HCT116 (cell line): ENCODE measurements around the gene COL7A1. TPM values are rescaled to one million over a fixed set of nuclear protein-coding genes. Genes with fewer than 3 reads are reported as not detected.

Experiments
- ATAC-seq: fragments of 200-7000 bp; cut with Tn5 transposase; 2 replicates; pipeline ENCODE4 v1.9.1; 2020; ENCODE audit warnings: mild to moderate bottlenecking, moderate library complexity
- Bru-seq: library from RNA; stranded (reverse); fragments of 400-500 nt; gene quantifications from one replicate; lab custom pipeline; 2021; lab: Mats Ljungman, UMichigan
- BruChase-seq, 2 experiments: library from RNA; stranded (reverse); fragments of 400-500 nt; gene quantifications; one replicate each; lab custom pipeline; 2021; lab: Mats Ljungman, UMichigan
- BruUV-seq: library from RNA; stranded (reverse); fragments of 400-500 nt; replicated peaks from 2 replicates; lab custom pipeline; 2021; lab: Mats Ljungman, UMichigan
- CTCF ChIA-PET: fragments of 300-600 bp; sonication (Branson Sonifier 250); formaldehyde crosslinking; loops from one replicate; lab custom pipeline; 2021; ENCODE audit warnings: antibody characterized with exemption; lab: Charles Lee
- POLR2A ChIA-PET: fragments of 300-600, 350-600 bp; sonication (Branson Sonifier 250); formaldehyde crosslinking; loops from one replicate; lab custom pipeline; 2021; ENCODE audit warnings: antibody characterized with exemption; lab: Charles Lee
- RAD21 ChIA-PET, 2 experiments: fragments of 300-600 bp; sonication (Branson Sonifier 250); formaldehyde crosslinking; loops; one replicate each; lab custom pipeline; 2023; ENCODE audit warnings: low total read pairs in 2 of 2; ENCODE audit not compliant: uncharacterized antibody in 2 of 2, unreplicated experiment in 2 of 2, low non-redundant PET in 1 of 2; lab: Charles Lee
- DNase-seq: peaks from one replicate; pipeline ENCODE4 v3.0.0-alpha.2; 2010; ENCODE audit warnings: low read depth, low spot score
- H2AFZ ChIP-seq: fragments of 200-600 bp; shearing (Covaris generic), sonication (generic); 2 replicates; pipeline ENCODE4 v1.6.1; 2017; ENCODE audit warnings: low read depth, mixed run types, mixed read lengths, antibody characterized with exemption, low read length; ENCODE audit not compliant: poor library complexity, severe bottlenecking
- H3K27ac ChIP-seq: 2 replicates; pipeline ENCODE4 v1.5.1; 2012; ENCODE audit warnings: low read depth, low read length
- H3K27me3 ChIP-seq: fragments of 200-600 bp; sonication (generic); 2 replicates; pipeline ENCODE4 v1.6.1; 2016; ENCODE audit warnings: mixed run types, low read length, mixed read lengths; ENCODE audit not compliant: insufficient read depth
- H3K36me3 ChIP-seq, 2 experiments: fragments of 200-500 bp in 1 of 2; fragments of 200-600 bp in 1 of 2; sonication (Bioruptor generic) in 1 of 2; sonication (generic) in 1 of 2; 2 replicates each; pipeline versions ENCODE4 v1.5.1 to v1.6.1; 2014 to 2016; ENCODE audit warnings: low read length in 2 of 2, inconsistent platforms in 1 of 2, mixed read lengths in 1 of 2, mixed run types in 1 of 2; ENCODE audit not compliant: insufficient read depth in 2 of 2, control insufficient read depth in 1 of 2
- H3K4me1 ChIP-seq, 2 experiments: fragments of 200-600 bp in 1 of 2; sonication (generic) in 1 of 2; 2 replicates each; pipeline versions ENCODE4 v1.5.1 to v1.6.1; 2012 to 2017; ENCODE audit warnings: low read length in 2 of 2, inconsistent platforms in 1 of 2, mild to moderate bottlenecking in 1 of 2, mixed read lengths in 1 of 2, mixed run types in 1 of 2, moderate library complexity in 1 of 2; ENCODE audit not compliant: insufficient read depth in 2 of 2, control insufficient read depth in 1 of 2
- H3K4me2 ChIP-seq: fragments of 200-600 bp; sonication (generic); 2 replicates; pipeline ENCODE4 v1.6.1; 2017; ENCODE audit warnings: mixed run types, low read length, mixed read lengths
- H3K4me3 ChIP-seq, 2 experiments: fragments of 200-600 bp in 1 of 2; sonication (generic) in 1 of 2; replicated peaks in 1 of 2; 2 replicates each; pipeline ENCODE4 v1.5.1; 2011 to 2016; ENCODE audit warnings: low read length in 2 of 2, control low read depth in 1 of 2, low read depth in 1 of 2, mild to moderate bottlenecking in 1 of 2, mixed read lengths in 1 of 2, mixed run types in 1 of 2
- H3K79me2 ChIP-seq: fragments of 200-600 bp; sonication (generic); 2 replicates; pipeline ENCODE4 v1.6.1; 2017; ENCODE audit warnings: mild to moderate bottlenecking, mixed run types, low read length, moderate library complexity, mixed read lengths; ENCODE audit not compliant: insufficient read depth
- H3K9ac ChIP-seq: fragments of 200-600 bp; sonication (generic); 2 replicates; pipeline ENCODE4 v1.6.1; 2016; ENCODE audit warnings: low read length, mixed read lengths
- H3K9me2 ChIP-seq: fragments of 200-600 bp; sonication (generic), shearing (Covaris generic); 2 replicates; pipeline ENCODE4 v1.6.1; 2017; ENCODE audit warnings: mixed run types, mild to moderate bottlenecking, moderate library complexity; ENCODE audit not compliant: insufficient read depth
- H3K9me3 ChIP-seq, 2 experiments: fragments of 200-500 bp in 1 of 2; fragments of 200-600 bp in 1 of 2; sonication (Bioruptor generic) in 1 of 2; sonication (generic) in 1 of 2; 2 replicates each; pipeline ENCODE4 v1.6.1; 2014 to 2017; ENCODE audit warnings: low read length in 2 of 2, mixed read lengths in 2 of 2, inconsistent platforms in 1 of 2, low read depth in 1 of 2, mild to moderate bottlenecking in 1 of 2, mixed run types in 1 of 2, moderate library complexity in 1 of 2; ENCODE audit not compliant: control insufficient read depth in 1 of 2, insufficient read depth in 1 of 2
- H4K20me1 ChIP-seq: fragments of 200-600 bp; sonication (generic), shearing (Covaris generic); 2 replicates; pipeline ENCODE4 v1.6.1; 2017; ENCODE audit warnings: mixed run types, mild to moderate bottlenecking, moderate library complexity; ENCODE audit not compliant: insufficient read depth
- ATF3 ChIP-seq: IDR thresholded peaks from 2 replicates; pipeline ENCODE4 v1.6.1; 2012
- CBX3 ChIP-seq: IDR thresholded peaks from 2 replicates; pipeline ENCODE4 v1.6.1; 2012; ENCODE audit warnings: low read depth
- CEBPB ChIP-seq: IDR thresholded peaks from 2 replicates; pipeline ENCODE4 v1.6.1; 2012; ENCODE audit warnings: low read depth
- CTCF ChIP-seq, 3 experiments: fragments of 200-600 bp in 1 of 3; sonication (generic) in 1 of 3; IDR thresholded peaks in 2 of 3; conservative IDR thresholded peaks in 1 of 3; 2 replicates each; pipeline ENCODE4 v1.5.1; 2012 to 2017; ENCODE audit warnings: low read depth in 2 of 3, low read length in 2 of 3, antibody characterized with exemption in 1 of 3, borderline replicate concordance in 1 of 3, control low read depth in 1 of 3, mild to moderate bottlenecking in 1 of 3, mixed read lengths in 1 of 3, mixed run types in 1 of 3, moderate library complexity in 1 of 3; ENCODE audit not compliant: insufficient read depth in 1 of 3
- EGR1 ChIP-seq: IDR thresholded peaks from 2 replicates; pipeline ENCODE4 v1.6.1; 2012; ENCODE audit warnings: low read depth
- ELF1 ChIP-seq: IDR thresholded peaks from 2 replicates; pipeline ENCODE4 v1.6.1; 2012; ENCODE audit warnings: low read depth, borderline replicate concordance
- FOSL1 ChIP-seq: IDR thresholded peaks from 2 replicates; pipeline ENCODE4 v1.6.1; 2012; ENCODE audit warnings: low read depth
- POLR2A ChIP-seq: IDR thresholded peaks from 2 replicates; pipeline ENCODE4 v1.7.0; 2011; ENCODE audit warnings: borderline replicate concordance; ENCODE audit not compliant: insufficient read depth, insufficient read length; ENCODE audit errors: extremely low read depth
- POLR2AphosphoS5 ChIP-seq: IDR thresholded peaks from 2 replicates; pipeline ENCODE4 v1.6.1; 2011; ENCODE audit warnings: mild to moderate bottlenecking, low read depth, low read length, moderate library complexity
- SIN3A ChIP-seq: IDR thresholded peaks from 2 replicates; pipeline ENCODE4 v1.6.1; 2012; ENCODE audit warnings: low read depth
- SP1 ChIP-seq: IDR thresholded peaks from 2 replicates; pipeline ENCODE4 v1.6.1; 2012; ENCODE audit warnings: low read depth
- ZBTB33 ChIP-seq: IDR thresholded peaks from 2 replicates; pipeline ENCODE4 v1.6.1; 2011; ENCODE audit warnings: mild to moderate bottlenecking, low read length, moderate library complexity; ENCODE audit not compliant: insufficient replicate concordance; ENCODE audit errors: extremely low read depth
- ZNF274 ChIP-seq: fragments of 200-500 bp; sonication (Bioruptor generic); IDR thresholded peaks from 2 replicates; pipeline ENCODE4 v1.6.1; 2014; ENCODE audit warnings: mild to moderate bottlenecking, low read depth, low read length, inconsistent platforms
- intact Hi-C: fragments of 100-400 bp; cut with micrococcal nuclease; formaldehyde crosslinking; loops from 2 replicates; pipeline ENCODE4 v1.10.0; 2022
- long read RNA-seq: library from polyadenylated mRNA; unstranded; transcript quantifications from one replicate; pipeline ENCODE4 v2.0.0, GENCODE V29; 2021; ENCODE audit not compliant: unreplicated experiment
- polyA plus RNA-seq: library from polyadenylated mRNA; unstranded; fragments of >200 nt; gene quantifications from 2 replicates; pipeline ENCODE4 v1.2.1, GENCODE V29; 2012; ENCODE audit warnings: missing spikeins
- total RNA-seq: library from RNA; stranded (reverse); gene quantifications from one replicate; pipeline ENCODE4 v1.2.1, GENCODE V29; 2021; ENCODE audit not compliant: unreplicated experiment

The COL7A1 gene
- total RNA-seq, result 11.4 TPM
- polyA plus RNA-seq, result 9.8 and 10.1 TPM in 2 replicates
- Bru-seq, nascent RNA, result percentile 34 among the genes with signal in this experiment
- percentile 79 among the genes with signal in this experiment for BruChase-seq, experiment 1, labeled RNA remaining after a 6-hour chase
- BruChase-seq, experiment 2, labeled RNA remaining after a 2-hour chase, result percentile 55 among the genes with signal in this experiment
- long read RNA-seq, partial matches to known transcripts, result 2 of 4 reads
- long read RNA-seq, other reads (novel, unspliced or antisense), result 2 of 4 reads

- Histone ChIP-seq H3K27me3 (no peaks in the 10 kb centered on the region), H3K27ac (peak within 1 kb of the TSS; percentile 31), H3K9me3 (no peaks in the 10 kb centered on the region), H2AFZ (no peak within 1 kb of the TSS), H3K79me2 (no peaks in the 10 kb centered on the region), H3K9ac (no peak within 1 kb of the TSS), H3K36me3 (peaks cover 5 to 22% of the 10 kb centered on the region in 2 experiments), H4K20me1 (no peaks in the 10 kb centered on the region), H3K4me2 (peak within 1 kb of the TSS; percentile 65), H3K4me1 (peaks cover 11 to 21% of the 10 kb centered on the region in 2 experiments), H3K9me2 (no peaks in the 10 kb centered on the region), H3K4me3 (no peak within 1 kb of the TSS; a peak in 1 of 4 replicates)
- ATAC-seq (no peak), DNase-seq (no peak)
- no TSS peak for BruUV-seq
- ChIA-PET CTCF (no interaction called here), RAD21 (no interaction called here), POLR2A (no interaction called here)
- intact Hi-C loops, result no loop called here
- TF ChIP-seq ATF3, result no peak
- TF ChIP-seq SIN3A, result no peak
- TF ChIP-seq POLR2A, result no peak
- TF ChIP-seq EGR1, result no peak
- TF ChIP-seq POLR2AphosphoS5, result no peak
- no peak for TF ChIP-seq FOSL1
- TF ChIP-seq ZBTB33, result no peak
- TF ChIP-seq CBX3, result no peak
- TF ChIP-seq ELF1, result no peak
- no peak for TF ChIP-seq CEBPB
- no peak for TF ChIP-seq CTCF (IDR thresholded peaks at IDR 0.05 in 2 of 3, conservative IDR thresholded peaks at IDR 0.05 in 1 of 3; ENCODE audit: borderline replicate concordance in 1 of 3, insufficient read depth in 1 of 3, low read depth in 2 of 3, low read length in 2 of 3)
- TF ChIP-seq SP1, result no peak
- no peak for TF ChIP-seq ZNF274
Measured at GRCh38 chr3:48595075-48595525, at the start of gene COL7A1. COL7A1 (minus strand) TSS chr3:48595329; CDS start chr3:48595159, 170 bp downstream.
